BE2C (cell line): ENCODE data around the gene KRT34.
"Not testable (repeated sequence)": the region's sequence is repeated elsewhere in the genome, so short reads cannot be mapped to it uniquely, and the experiment has no call there.

ENCODE experiments used
- DNase-seq: peaks from one replicate; pipeline ENCODE4 v3.0.0-alpha.2; 2020
- H3K27me3 ChIP-seq: fragments of 250-450 bp; sonication (Bioruptor Pico); 2 replicates; pipeline ENCODE4 v1.5.1; 2020; ENCODE audit warnings: mild to moderate bottlenecking
- H3K36me3 ChIP-seq: fragments of 250-450 bp; sonication (Bioruptor Pico); 2 replicates; pipeline ENCODE4 v1.5.1; 2020; ENCODE audit warnings: mild to moderate bottlenecking
- H3K4me1 ChIP-seq: fragments of 250-450 bp; sonication (Bioruptor Pico); 2 replicates; pipeline ENCODE4 v1.5.1; 2020
- H3K4me3 ChIP-seq: 2 replicates; pipeline ENCODE4 v1.5.1; 2011; ENCODE audit warnings: low read depth, low read length
- H3K9me3 ChIP-seq: fragments of 250-450 bp; sonication (Bioruptor Pico); 2 replicates; pipeline ENCODE4 v1.5.1; 2020
- TF ChIP-seq, protein P1 (sequence below): IDR thresholded peaks from 2 replicates; pipeline ENCODE4 v1.5.1; 2012; ENCODE audit warnings: mild to moderate bottlenecking, low read depth, low read length

Gene KRT34

DNA sequence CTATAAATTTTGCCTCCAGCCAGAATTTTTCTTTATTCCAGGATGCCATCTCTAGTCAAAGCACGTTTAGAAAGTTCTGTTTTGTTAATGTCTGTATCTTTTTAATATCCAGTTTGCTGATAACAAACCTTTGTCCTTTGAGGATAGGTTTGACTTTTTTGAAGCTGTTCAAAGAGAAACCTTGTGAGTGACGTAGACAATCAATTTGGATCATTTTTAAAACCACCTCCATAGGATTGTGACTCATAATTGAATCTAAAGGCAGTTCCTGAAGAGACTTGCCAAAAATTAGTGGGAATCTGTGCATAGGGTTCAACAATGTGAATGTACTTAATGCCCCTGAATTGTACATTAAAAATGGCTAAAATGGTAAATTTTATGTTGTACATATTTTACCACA lies 9.4 kb upstream of the KRT34 start:
- no peaks in the 10 kb centered on the region for H3K4me1 ChIP-seq
- H3K27me3 ChIP-seq, result peaks cover 7% of the 10 kb centered on the region; the same call in 1 of the 2 replicates
- H3K4me3 ChIP-seq, result no peak overlapping the region
- no peak for DNase-seq
- H3K36me3 ChIP-seq, result no peaks in the 10 kb centered on the region
- no peaks in the 10 kb centered on the region for H3K9me3 ChIP-seq
- TF ChIP-seq, protein P1, sequence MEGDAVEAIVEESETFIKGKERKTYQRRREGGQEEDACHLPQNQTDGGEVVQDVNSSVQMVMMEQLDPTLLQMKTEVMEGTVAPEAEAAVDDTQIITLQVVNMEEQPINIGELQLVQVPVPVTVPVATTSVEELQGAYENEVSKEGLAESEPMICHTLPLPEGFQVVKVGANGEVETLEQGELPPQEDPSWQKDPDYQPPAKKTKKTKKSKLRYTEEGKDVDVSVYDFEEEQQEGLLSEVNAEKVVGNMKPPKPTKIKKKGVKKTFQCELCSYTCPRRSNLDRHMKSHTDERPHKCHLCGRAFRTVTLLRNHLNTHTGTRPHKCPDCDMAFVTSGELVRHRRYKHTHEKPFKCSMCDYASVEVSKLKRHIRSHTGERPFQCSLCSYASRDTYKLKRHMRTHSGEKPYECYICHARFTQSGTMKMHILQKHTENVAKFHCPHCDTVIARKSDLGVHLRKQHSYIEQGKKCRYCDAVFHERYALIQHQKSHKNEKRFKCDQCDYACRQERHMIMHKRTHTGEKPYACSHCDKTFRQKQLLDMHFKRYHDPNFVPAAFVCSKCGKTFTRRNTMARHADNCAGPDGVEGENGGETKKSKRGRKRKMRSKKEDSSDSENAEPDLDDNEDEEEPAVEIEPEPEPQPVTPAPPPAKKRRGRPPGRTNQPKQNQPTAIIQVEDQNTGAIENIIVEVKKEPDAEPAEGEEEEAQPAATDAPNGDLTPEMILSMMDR, result no peak

DNA sequence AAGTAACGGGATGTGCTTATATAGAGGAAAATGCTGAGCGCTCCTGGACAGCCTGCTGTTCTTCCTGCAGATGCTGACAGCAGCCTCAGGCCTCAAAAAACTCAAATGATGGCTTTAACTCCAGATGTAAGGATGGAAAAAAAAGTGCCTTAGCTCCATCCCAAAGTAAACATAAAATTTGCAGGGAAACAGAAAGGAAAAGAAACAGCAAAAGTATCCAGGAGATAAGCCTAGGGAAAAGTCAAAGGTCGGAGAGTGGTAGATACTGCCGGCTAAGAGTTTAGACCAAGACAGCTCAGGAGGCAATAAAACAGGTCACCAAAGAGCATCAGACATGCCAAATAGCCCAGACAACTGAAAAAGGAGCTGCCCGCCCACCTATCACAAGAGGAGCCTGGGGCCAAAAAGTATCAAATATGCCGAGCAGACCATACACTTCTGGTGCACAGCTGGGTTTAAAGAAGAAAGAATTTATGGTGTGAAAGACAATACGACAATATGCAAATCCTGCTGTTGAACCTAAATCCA lies 8.4 kb upstream of the KRT34 start:
- Histone ChIP-seq H3K9me3 (no peaks in the 10 kb centered on the region), H3K36me3 (no peaks in the 10 kb centered on the region), H3K4me1 (no peaks in the 10 kb centered on the region), H3K4me3 (no peak overlapping the region), H3K27me3 (peaks cover 7% of the 10 kb centered on the region; the same call in 1 of the 2 replicates)
- DNase-seq, result no peak
- TF ChIP-seq, protein P1, result no peak

DNA sequence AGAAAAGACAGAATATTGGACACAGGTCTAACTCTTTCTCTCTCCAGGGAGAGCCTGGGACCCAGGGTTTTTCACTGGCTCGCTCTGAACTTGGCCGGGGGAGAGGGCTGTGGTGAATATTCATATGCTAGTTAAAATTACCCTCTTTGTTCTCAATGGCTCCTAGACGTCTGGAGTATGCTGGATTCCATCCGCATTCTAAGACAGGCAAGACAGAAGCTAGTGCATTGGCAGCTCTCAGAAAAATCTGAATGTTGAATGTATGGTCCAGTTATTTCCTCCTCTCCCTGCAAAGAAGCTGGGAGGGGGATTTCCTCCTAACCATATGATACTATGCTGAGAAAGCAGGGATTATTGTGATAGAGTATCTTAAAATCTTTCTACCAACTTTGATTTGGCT lies 5.6 kb upstream of the KRT34 start:
- TF ChIP-seq, protein P1, result no peak
- H3K36me3 ChIP-seq, result no peaks in the 10 kb centered on the region
- H3K9me3 ChIP-seq, result no peaks in the 10 kb centered on the region; the same call in 1 of the 2 replicates
- DNase-seq, result no peak
- no peak overlapping the region for H3K4me3 ChIP-seq
- no peaks in the 10 kb centered on the region for H3K4me1 ChIP-seq
- peaks cover 16% of the 10 kb centered on the region for H3K27me3 ChIP-seq

DNA sequence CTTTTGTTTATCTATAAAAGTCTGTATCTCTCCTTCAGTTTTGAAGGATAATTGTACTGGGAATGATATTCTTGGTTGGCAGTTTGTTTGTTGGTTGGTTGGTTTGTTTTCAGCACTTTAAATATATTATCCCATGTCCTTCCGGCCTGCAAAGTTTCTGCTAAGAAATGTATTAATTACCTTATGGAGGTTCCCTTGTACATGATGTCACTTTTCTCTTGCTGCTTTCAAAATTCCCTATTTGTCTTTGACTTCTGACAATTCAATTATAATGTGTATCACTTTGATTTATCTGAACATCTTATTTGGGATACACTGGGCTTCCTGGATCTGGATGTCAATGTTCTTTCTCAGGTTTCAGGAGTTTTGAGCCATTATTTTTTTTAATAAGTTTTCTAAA lies 4.1 kb upstream of the KRT34 start:
- Histone ChIP-seq H3K36me3 (no peaks in the 10 kb centered on the region), H3K4me3 (no peak overlapping the region), H3K9me3 (no peaks in the 10 kb centered on the region; the same call in 1 of the 2 replicates), H3K27me3 (peaks cover 29% of the 10 kb centered on the region), H3K4me1 (no peaks in the 10 kb centered on the region)
- no peak for DNase-seq
- TF ChIP-seq, protein P1, result no peak

DNA sequence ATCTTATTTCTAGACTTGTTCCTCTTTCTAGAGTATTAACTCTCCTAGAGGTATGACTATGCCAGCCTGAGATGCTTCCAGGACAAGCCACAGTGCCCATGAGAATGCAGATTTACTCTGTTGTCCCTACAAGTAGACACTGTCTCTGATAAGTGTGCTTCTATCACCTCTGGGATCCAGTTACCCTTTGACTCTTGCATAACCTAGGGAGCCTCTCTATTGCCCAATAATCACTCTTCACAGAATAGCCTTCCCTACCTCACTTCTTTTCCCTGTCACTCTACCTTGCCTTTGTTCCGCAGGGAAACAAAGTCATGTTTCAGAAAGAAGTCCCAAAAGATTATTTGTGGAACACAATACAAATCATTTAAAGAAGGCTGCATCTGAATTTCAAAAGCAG lies 1.6 kb upstream of the KRT34 start:
- no peak for DNase-seq
- no peaks in the 10 kb centered on the region for H3K36me3 ChIP-seq
- H3K9me3 ChIP-seq, result no peaks in the 10 kb centered on the region; the same call in 1 of the 2 replicates
- H3K4me1 ChIP-seq, result no peaks in the 10 kb centered on the region
- H3K27me3 ChIP-seq, result peaks cover 39% of the 10 kb centered on the region
- TF ChIP-seq, protein P1, result no peak
- H3K4me3 ChIP-seq, result no peak overlapping the region

DNA sequence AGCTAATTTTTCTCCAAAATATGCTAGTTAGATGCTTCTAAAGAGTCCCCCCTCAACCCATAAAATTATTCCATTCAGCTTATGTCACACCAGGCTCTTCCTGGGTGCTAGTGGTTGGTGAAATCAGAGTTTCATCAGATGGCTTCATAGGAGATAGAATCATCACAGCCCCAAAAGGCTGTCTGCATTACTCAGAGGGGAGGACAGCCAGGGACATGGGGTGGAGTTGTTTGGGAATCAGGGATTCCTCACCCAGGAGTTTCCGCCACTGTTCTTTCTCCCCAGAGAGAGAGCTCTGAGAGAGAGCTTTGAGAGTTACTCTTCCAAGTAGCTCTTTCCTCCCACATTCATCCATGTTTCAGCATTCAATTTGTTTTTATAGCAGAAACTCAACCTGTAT lies 288 bp upstream of the KRT34 start:
- peaks cover 34% of the 10 kb centered on the region for H3K27me3 ChIP-seq
- TF ChIP-seq, protein P1, result no peak
- H3K4me1 ChIP-seq, result no peaks in the 10 kb centered on the region
- H3K36me3 ChIP-seq, result no peaks in the 10 kb centered on the region
- no peaks in the 10 kb centered on the region; the same call in 1 of the 2 replicates for H3K9me3 ChIP-seq
- DNase-seq, result no peak
- H3K4me3 ChIP-seq, result no peak overlapping the region

DNA sequence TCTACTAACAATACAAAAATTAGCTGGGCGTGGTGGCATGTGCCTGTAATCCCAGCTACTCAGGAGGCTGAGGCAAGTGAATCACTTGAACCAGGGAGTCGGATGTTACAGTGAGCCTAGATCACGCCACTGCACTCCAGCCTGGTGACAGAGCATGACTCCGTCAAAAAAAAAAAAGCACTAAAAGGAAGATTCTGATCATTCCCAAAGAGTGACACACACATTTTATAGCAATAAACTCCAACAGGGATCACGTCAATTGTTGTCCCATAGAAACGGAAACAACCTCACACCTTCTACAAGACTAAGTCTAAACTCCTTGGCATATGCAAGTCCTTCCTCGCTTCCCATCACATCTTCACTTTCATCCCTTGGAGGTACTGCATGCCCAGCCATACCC lies 2.0 kb downstream of the KRT34 start:
- H3K27me3 ChIP-seq, result peaks cover 36% of the 10 kb centered on the region
- H3K4me1 ChIP-seq, H3K4me3 ChIP-seq, DNase-seq, H3K9me3 ChIP-seq, H3K36me3 ChIP-seq: not testable (repeated sequence)
